Psoas muscle (tissue), 8 donors: ENCODE measurements around the gene MCOLN3. TPM values are rescaled to one million over a fixed set of nuclear protein-coding genes. Genes with fewer than 3 reads are reported as not detected.

Experiments used
- ATAC-seq, 4 donors: fragments of 200-7000 bp; cut with Tn5 transposase; one replicate each; pipeline ENCODE4 v1.9.1; 2020; ENCODE audit warnings: moderate library complexity in 3 of 4, mild to moderate bottlenecking in 2 of 4
- DNase-seq, 2 donors: peaks; one replicate each; pipeline ENCODE4 v3.0.0-alpha.2; 2020
- H3K27ac ChIP-seq: fragments of 200-600 bp; one replicate; pipeline ENCODE4 v1.8.0; 2022
- H3K27me3 ChIP-seq, 3 donors: fragments of 200-600 bp in 1 of 3; one replicate each; pipeline versions ENCODE4 v1.6.1 to v1.8.0; 2013 to 2022; ENCODE audit warnings: low read length in 2 of 3, mild to moderate bottlenecking in 2 of 3, moderate library complexity in 1 of 3; ENCODE audit not compliant: insufficient read depth in 3 of 3
- H3K36me3 ChIP-seq, 2 donors: fragments of 200-600 bp in 1 of 2; one replicate each; pipeline versions ENCODE4 v1.6.1 to v1.8.0; 2013 to 2022; ENCODE audit warnings: low read depth in 1 of 2, mild to moderate bottlenecking in 1 of 2, moderate library complexity in 1 of 2; ENCODE audit not compliant: insufficient read depth in 1 of 2
- H3K4me1 ChIP-seq: fragments of 200-600 bp; one replicate; pipeline ENCODE4 v1.8.0; 2022
- H3K4me3 ChIP-seq: fragments of 200-600 bp; one replicate; pipeline ENCODE4 v1.8.0; 2022; ENCODE audit warnings: mild to moderate bottlenecking
- H3K9me3 ChIP-seq: fragments of 200-600 bp; one replicate; pipeline ENCODE4 v1.8.0; 2022
- CTCF ChIP-seq: fragments of 200-600 bp; IDR thresholded peaks from one replicate; pipeline ENCODE4 v1.8.0; 2022; ENCODE audit warnings: antibody characterized with exemption
- WGBS, 3 donors: extraction: QIAGEN DNeasy Blood & Tissue Kit; methylation state at CpG; one replicate each; pipeline versions ENCODE4 v1.1.6 to v1.1.7; 2013; 5-methylcytosine and 5-hydroxymethylcytosine counted together
- intact Hi-C, 2 donors: fragments of 100-400 bp; cut with DNase I; formaldehyde crosslinking; loops; one replicate each; pipeline versions ENCODE4 v1.11.0 to v1.14.2; 2022
- polyA plus RNA-seq, 3 donors: library from polyadenylated mRNA; stranded (reverse); fragments of 200-250 nt; gene quantifications; one replicate each; pipeline ENCODE4 v1.2.3, GENCODE V29; 2013
- total RNA-seq, 4 donors: library from RNA; stranded (reverse); fragmentation: NEBNext Ultra II Directional in 2 of 4; extraction: Animal tissue kit (Norgen Biotek cat#: 25700) in 2 of 4; gene quantifications; one replicate each; pipeline versions ENCODE4 v1.2.1 to v1.2.4, GENCODE V29; 2021 to 2023
- donor health status: healthy with polysubstance abuse.
- donor health status: DM: no; HTN: no; CAD: no; lungs with moderate emphysema.
- donor health status: Bipolar disorder and iron deficiency.
- donor health status: healthy.
- donor health status: DM: yes; HTN: yes; CAD: no.
- donor health status: DM: no; HTN: no; CAD: no.
- donor health status: DM: no; HTN: no; CAD: no.
- donor health status: DM: yes; HTN: yes; CAD: no.

MCOLN3 gene
- total and polyA plus RNA-seq, 7 donors: 0.06 to 0.62 (median 0.32) TPM; not detected in 3

- DNase-seq (no peak), ATAC-seq (no peak)
- H3K36me3 ChIP-seq: no peaks in the 10 kb centered on the region
- H3K4me1 ChIP-seq: no peaks in the 10 kb centered on the region
- intact Hi-C loops: loop anchor here in 1 of 2 donors (5.0 kb wide), 1 partner anchor 84 kb away; no protein-coding TSS in a partner anchor
- H3K27ac ChIP-seq: no peak overlapping the region
- H3K27me3 ChIP-seq: no peaks in the 10 kb centered on the region
- TF ChIP-seq CTCF: no peak
- H3K9me3 ChIP-seq: no peaks in the 10 kb centered on the region
- WGBS, 3 donors: 39 to 62% (median 58%) methylated on average over 1 of the region's 1 CpG
- no peak overlapping the region for H3K4me3 ChIP-seq
Observed at GRCh38 chr1:85025940-85026339, 22.4 kb downstream of the MCOLN3 start.

- no peak for ATAC-seq
- TF ChIP-seq CTCF: no peak
- Histone ChIP-seq H3K4me1 (no peaks in the 10 kb centered on the region), H3K36me3 (no peaks in the 10 kb centered on the region), H3K27ac (no peak overlapping the region), H3K27me3 (no peaks in the 10 kb centered on the region), H3K9me3 (no peaks in the 10 kb centered on the region), H3K4me3 (no peak overlapping the region)
- WGBS, 3 donors: 79 to 89% (median 84%) methylated on average over 3 of the region's 3 CpGs
- DNase-seq: no peak
- intact Hi-C loops: loop anchor here in 1 of 2 donors (5.0 kb wide), 1 partner anchor 82 kb away; no protein-coding TSS in a partner anchor
Observed at GRCh38 chr1:85024736-85025135, 23.6 kb downstream of the MCOLN3 start.

- H3K4me1 ChIP-seq: no peaks in the 10 kb centered on the region
- H3K27ac ChIP-seq: no peak overlapping the region
- ATAC-seq (no peak), DNase-seq (no peak)
- TF ChIP-seq CTCF: no peak
- no peak overlapping the region for H3K4me3 ChIP-seq
- H3K36me3 ChIP-seq: no peaks in the 10 kb centered on the region
- no peaks in the 10 kb centered on the region for H3K27me3 ChIP-seq
- no peaks in the 10 kb centered on the region for H3K9me3 ChIP-seq
- intact Hi-C loops: no loop called here
Observed at GRCh38 chr1:85022700-85023099, 25.6 kb downstream of the MCOLN3 start.

GRCh38 chr1:85019994-85020393 is 28.3 kb downstream of the MCOLN3 start:
- no peak for DNase-seq
- intact Hi-C loops: no loop called here

More at GRCh38 chr1:85019994-85020393, 28.3 kb downstream of the MCOLN3 start:
- Histone ChIP-seq H3K4me1 (no peaks in the 10 kb centered on the region), H3K9me3 (no peaks in the 10 kb centered on the region), H3K27me3 (no peaks in the 10 kb centered on the region), H3K36me3 (no peaks in the 10 kb centered on the region), H3K4me3 (no peak overlapping the region), H3K27ac (no peak overlapping the region)
- 19 to 28% (median 28%) methylated on average over 4 of the region's 4 CpGs for WGBS, 3 donors
- ATAC-seq: no peak
- no peak for TF ChIP-seq CTCF
